HEK293 (cell line): ENCODE results near the gene S100B.

Experiments used
- CTCF ChIA-PET: fragments of 350-600 bp; formaldehyde crosslinking; extraction: SDS; loops from one replicate; lab custom pipeline; 2021; ENCODE audit warnings: antibody characterized with exemption; lab: Yijun Ruan, JAX
- POLR2A ChIA-PET: fragments of 300-600 bp; formaldehyde crosslinking; extraction: SDS; loops from one replicate; lab custom pipeline; 2020; ENCODE audit warnings: antibody characterized with exemption, inconsistent platforms; lab: Yijun Ruan, JAX
- H3K27ac ChIP-seq: fragments of 200-500 bp; sonication (Bioruptor generic); 2 replicates; pipeline ENCODE4 v1.5.1; 2014; ENCODE audit warnings: low read depth, low read length, control low read depth, inconsistent platforms; ENCODE audit errors: extremely low read depth
- H3K36me3 ChIP-seq, 2 experiments: fragments of 200-500 bp in 1 of 2; sonication (Bioruptor generic) in 1 of 2; 1 replicate in 1 of 2; 2 replicates in 1 of 2; pipeline ENCODE4 v1.5.1; 2014 to 2017; ENCODE audit warnings: inconsistent platforms in 2 of 2, low read length in 2 of 2; ENCODE audit not compliant: control insufficient read depth in 2 of 2, insufficient read depth in 1 of 2
- H3K4me1 ChIP-seq: fragments of 200-500 bp; sonication (Bioruptor generic); 2 replicates; pipeline ENCODE4 v1.5.1; 2014; ENCODE audit warnings: mild to moderate bottlenecking, low read length, inconsistent platforms; ENCODE audit not compliant: control insufficient read depth, insufficient read depth
- H3K4me3 ChIP-seq: 2 replicates; pipeline ENCODE4 v1.5.1; 2011; ENCODE audit warnings: low read depth, mild to moderate bottlenecking, control low read depth, low read length, moderate library complexity
- H3K9me3 ChIP-seq: fragments of 200-500 bp; sonication (Bioruptor generic); 2 replicates; pipeline ENCODE4 v1.5.1; 2014; ENCODE audit warnings: low read depth, low read length, inconsistent platforms; ENCODE audit not compliant: control insufficient read depth, insufficient read depth
- SCRT1 ChIP-seq: fragments of 450-650 bp; formaldehyde crosslinking; IDR thresholded peaks from 2 replicates; pipeline ENCODE4 v1.5.1; 2016; ENCODE audit warnings: missing biosample characterization, missing genetic modification characterization, borderline replicate concordance
- ZEB2 ChIP-seq: fragments of 450-650 bp; formaldehyde crosslinking; IDR thresholded peaks from 2 replicates; pipeline ENCODE4 v1.5.1; 2016; ENCODE audit warnings: missing biosample characterization, missing genetic modification characterization
- ZFHX2 ChIP-seq: fragments of 450-650 bp; formaldehyde crosslinking; conservative IDR thresholded peaks from 2 replicates; pipeline ENCODE4 v1.5.1; 2016; ENCODE audit warnings: missing biosample characterization, missing genetic modification characterization
- ZFP37 ChIP-seq: fragments of 450-650 bp; formaldehyde crosslinking; IDR thresholded peaks from 2 replicates; pipeline ENCODE4 v1.5.1; 2016; ENCODE audit warnings: missing biosample characterization, missing genetic modification characterization
- ZNF155 ChIP-seq: fragments of 450-650 bp; formaldehyde crosslinking; IDR thresholded peaks from 2 replicates; pipeline ENCODE4 v1.5.1; 2016; ENCODE audit warnings: missing biosample characterization, missing genetic modification characterization
- ZNF157 ChIP-seq: fragments of 450-650 bp; formaldehyde crosslinking; IDR thresholded peaks from 2 replicates; pipeline ENCODE4 v1.5.1; 2016; ENCODE audit warnings: missing biosample characterization, missing genetic modification characterization
- ZNF174 ChIP-seq: fragments of 450-650 bp; formaldehyde crosslinking; IDR thresholded peaks from 2 replicates; pipeline ENCODE4 v1.5.0; 2017; ENCODE audit warnings: missing biosample characterization, mild to moderate bottlenecking, missing genetic modification characterization
- ZNF175 ChIP-seq: fragments of 450-650 bp; formaldehyde crosslinking; IDR thresholded peaks from 2 replicates; pipeline ENCODE4 v1.5.1; 2016; ENCODE audit warnings: missing biosample characterization, missing genetic modification characterization
- ZNF2 ChIP-seq: fragments of 450-650 bp; formaldehyde crosslinking; IDR thresholded peaks from 2 replicates; pipeline ENCODE4 v1.5.1; 2016; ENCODE audit warnings: missing biosample characterization, missing genetic modification characterization
- ZNF48 ChIP-seq: fragments of 450-650 bp; formaldehyde crosslinking; IDR thresholded peaks from 2 replicates; pipeline ENCODE4 v1.5.1; 2016; ENCODE audit warnings: missing biosample characterization, missing genetic modification characterization
- ZNF514 ChIP-seq: fragments of 450-650 bp; formaldehyde crosslinking; IDR thresholded peaks from 2 replicates; pipeline ENCODE4 v1.5.1; 2016; ENCODE audit warnings: missing biosample characterization, missing genetic modification characterization
- ZNF530 ChIP-seq: fragments of 450-650 bp; formaldehyde crosslinking; IDR thresholded peaks from 2 replicates; pipeline ENCODE4 v1.5.1; 2016; ENCODE audit warnings: low read depth, missing biosample characterization, missing genetic modification characterization
- ZNF549 ChIP-seq: fragments of 450-650 bp; IDR thresholded peaks from 2 replicates; pipeline ENCODE4 v1.5.1; 2018; ENCODE audit warnings: missing biosample characterization, missing genetic modification characterization, mild to moderate bottlenecking, inconsistent platforms, moderate library complexity
- ZNF624 ChIP-seq: fragments of 450-650 bp; formaldehyde crosslinking; IDR thresholded peaks from 2 replicates; pipeline ENCODE4 v1.5.1; 2017; ENCODE audit warnings: missing biosample characterization, missing genetic modification characterization
- ZNF658 ChIP-seq: fragments of 450-650 bp; formaldehyde crosslinking; IDR thresholded peaks from 2 replicates; pipeline ENCODE4; 2016; ENCODE audit warnings: missing biosample characterization, missing genetic modification characterization
- ZNF76 ChIP-seq: fragments of 450-650 bp; formaldehyde crosslinking; IDR thresholded peaks from 2 replicates; pipeline ENCODE4; 2016; ENCODE audit warnings: low read depth, missing biosample characterization, missing genetic modification characterization, borderline replicate concordance
- ZNF843 ChIP-seq: fragments of 450-650 bp; formaldehyde crosslinking; IDR thresholded peaks from 2 replicates; pipeline ENCODE4 v1.5.1; 2016; ENCODE audit warnings: missing biosample characterization, missing genetic modification characterization
- TF ChIP-seq, protein P1 (sequence below): fragments of 450-650 bp; formaldehyde crosslinking; IDR thresholded peaks from 2 replicates; pipeline ENCODE4 v1.5.1; 2016; ENCODE audit warnings: missing biosample characterization, missing genetic modification characterization
- TF ChIP-seq, protein P2 (sequence below): fragments of 450-650 bp; formaldehyde crosslinking; IDR thresholded peaks from 2 replicates; pipeline ENCODE4; 2016; ENCODE audit warnings: missing biosample characterization, missing genetic modification characterization

Gene S100B

DNA sequence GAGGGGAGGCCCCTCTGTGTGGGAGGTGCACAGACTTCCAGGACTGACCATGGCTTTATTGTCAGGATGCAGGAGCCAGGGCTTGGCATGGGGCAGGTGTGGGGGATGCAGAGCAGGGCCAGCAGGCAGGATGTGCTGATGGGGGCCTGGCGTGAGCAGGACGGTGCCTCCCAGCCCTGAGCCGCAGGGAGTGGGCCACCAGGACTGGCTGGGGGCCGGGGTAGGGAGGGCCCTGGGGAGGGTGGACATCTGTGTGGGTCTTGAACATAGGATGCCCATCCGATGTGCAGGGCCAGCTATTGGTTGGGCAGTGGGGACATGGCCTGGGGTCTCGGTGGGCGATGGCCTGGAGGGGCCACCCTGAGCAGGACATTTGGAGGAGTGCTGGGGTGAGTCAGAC lies 46.2 kb upstream of the S100B start (continued):
- TF ChIP-seq, protein P1, sequence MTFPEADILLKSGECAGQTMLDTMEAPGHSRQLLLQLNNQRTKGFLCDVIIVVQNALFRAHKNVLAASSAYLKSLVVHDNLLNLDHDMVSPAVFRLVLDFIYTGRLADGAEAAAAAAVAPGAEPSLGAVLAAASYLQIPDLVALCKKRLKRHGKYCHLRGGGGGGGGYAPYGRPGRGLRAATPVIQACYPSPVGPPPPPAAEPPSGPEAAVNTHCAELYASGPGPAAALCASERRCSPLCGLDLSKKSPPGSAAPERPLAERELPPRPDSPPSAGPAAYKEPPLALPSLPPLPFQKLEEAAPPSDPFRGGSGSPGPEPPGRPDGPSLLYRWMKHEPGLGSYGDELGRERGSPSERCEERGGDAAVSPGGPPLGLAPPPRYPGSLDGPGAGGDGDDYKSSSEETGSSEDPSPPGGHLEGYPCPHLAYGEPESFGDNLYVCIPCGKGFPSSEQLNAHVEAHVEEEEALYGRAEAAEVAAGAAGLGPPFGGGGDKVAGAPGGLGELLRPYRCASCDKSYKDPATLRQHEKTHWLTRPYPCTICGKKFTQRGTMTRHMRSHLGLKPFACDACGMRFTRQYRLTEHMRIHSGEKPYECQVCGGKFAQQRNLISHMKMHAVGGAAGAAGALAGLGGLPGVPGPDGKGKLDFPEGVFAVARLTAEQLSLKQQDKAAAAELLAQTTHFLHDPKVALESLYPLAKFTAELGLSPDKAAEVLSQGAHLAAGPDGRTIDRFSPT, result no peak
- no peak for TF ChIP-seq SCRT1 (tag by site-specific recombination)
- TF ChIP-seq, protein P2, sequence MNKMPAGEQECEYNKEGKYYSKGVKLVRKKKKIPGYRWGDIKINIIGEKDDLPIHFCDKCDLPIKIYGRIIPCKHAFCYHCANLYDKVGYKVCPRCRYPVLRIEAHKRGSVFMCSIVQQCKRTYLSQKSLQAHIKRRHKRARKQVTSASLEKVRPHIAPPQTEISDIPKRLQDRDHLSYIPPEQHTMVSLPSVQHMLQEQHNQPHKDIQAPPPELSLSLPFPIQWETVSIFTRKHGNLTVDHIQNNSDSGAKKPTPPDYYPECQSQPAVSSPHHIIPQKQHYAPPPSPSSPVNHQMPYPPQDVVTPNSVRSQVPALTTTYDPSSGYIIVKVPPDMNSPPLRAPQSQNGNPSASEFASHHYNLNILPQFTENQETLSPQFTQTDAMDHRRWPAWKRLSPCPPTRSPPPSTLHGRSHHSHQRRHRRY (tag by site-specific recombination), result no peak
- TF ChIP-seq ZNF155 (tag by site-specific recombination), result no peak
- TF ChIP-seq ZEB2 (tag by site-specific recombination), result no peak
- TF ChIP-seq ZNF514 (tag by site-specific recombination), result no peak
- TF ChIP-seq ZNF76 (tag by site-specific recombination), result no peak
- no peak for TF ChIP-seq ZNF48 (tag by site-specific recombination)
- TF ChIP-seq ZNF175 (tag by site-specific recombination), result no peak

DNA sequence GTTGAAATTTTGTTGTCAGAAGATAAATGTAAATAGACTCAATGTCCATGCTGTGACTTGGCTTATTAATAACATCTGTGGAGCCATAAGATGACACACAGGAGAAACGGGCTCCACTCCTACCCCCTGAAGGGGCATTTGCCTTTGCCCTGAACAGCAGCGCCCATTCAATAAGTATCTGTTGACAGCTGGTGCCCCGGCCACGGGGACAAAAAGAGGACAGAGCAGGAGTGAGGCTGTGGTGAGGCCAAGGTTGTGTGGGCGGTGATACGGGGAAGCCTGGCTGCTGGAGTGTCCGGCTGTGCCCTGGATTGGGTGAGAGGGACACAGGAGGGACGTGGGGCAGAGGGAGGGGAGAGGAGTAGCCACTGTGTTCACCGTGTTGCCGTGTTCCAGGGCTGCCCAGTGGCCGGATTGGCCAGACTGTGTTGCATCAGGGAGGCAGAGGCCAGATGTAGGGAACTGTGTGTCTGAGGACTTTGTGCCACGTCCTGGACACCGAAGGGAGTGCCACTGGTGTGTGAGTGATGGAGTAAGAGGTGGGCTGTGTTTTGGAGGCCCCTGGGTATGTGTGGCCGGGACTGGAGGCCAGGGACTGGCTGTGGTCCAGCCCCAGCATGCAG lies 45.7 kb upstream of the S100B start:
- no peaks in the 10 kb centered on the region for H3K9me3 ChIP-seq

DNA sequence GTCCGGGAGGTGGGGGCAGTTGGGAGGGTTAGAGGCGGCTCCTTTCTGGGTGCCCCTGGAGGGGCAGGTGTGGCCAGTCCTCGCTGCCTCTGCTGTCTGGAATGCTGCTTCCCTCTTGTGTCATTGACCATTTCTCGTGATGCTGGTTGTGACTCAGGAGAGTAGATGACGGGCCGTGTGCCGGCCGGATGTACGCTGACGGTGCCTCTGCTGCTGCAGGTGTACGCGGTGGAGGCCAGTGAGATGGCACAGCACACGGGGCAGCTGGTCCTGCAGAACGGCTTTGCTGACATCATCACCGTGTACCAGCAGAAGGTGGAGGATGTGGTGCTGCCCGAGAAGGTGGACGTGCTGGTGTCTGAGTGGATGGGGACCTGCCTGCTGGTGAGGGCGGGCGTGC lies 44.5 kb upstream of the S100B start:
- CTCF ChIA-PET, result no interaction called here
- no peaks in the 10 kb centered on the region for H3K9me3 ChIP-seq
- no peak overlapping the region for H3K4me3 ChIP-seq
- POLR2A ChIA-PET, result no interaction called here
- no peak for TF ChIP-seq ZNF624 (tag by site-specific recombination)
- H3K27ac ChIP-seq, result no peak overlapping the region
- H3K4me1 ChIP-seq, result no peaks in the 10 kb centered on the region
- H3K36me3 ChIP-seq, result peaks cover 34 to 90% of the 10 kb centered on the region in 2 experiments

More for the DNA sequence above, 45.7 kb upstream of the S100B start:
- TF ChIP-seq ZFHX2 (peak; percentile 32), ZNF530 (tag by site-specific recombination) (no peak)
- no peak overlapping the region for H3K4me3 ChIP-seq
- POLR2A ChIA-PET, result no interaction called here
- H3K4me1 ChIP-seq, result no peaks in the 10 kb centered on the region
- CTCF ChIA-PET, result no interaction called here
- peaks cover 29 to 88% of the 10 kb centered on the region in 2 experiments for H3K36me3 ChIP-seq
- H3K27ac ChIP-seq, result no peak overlapping the region

DNA sequence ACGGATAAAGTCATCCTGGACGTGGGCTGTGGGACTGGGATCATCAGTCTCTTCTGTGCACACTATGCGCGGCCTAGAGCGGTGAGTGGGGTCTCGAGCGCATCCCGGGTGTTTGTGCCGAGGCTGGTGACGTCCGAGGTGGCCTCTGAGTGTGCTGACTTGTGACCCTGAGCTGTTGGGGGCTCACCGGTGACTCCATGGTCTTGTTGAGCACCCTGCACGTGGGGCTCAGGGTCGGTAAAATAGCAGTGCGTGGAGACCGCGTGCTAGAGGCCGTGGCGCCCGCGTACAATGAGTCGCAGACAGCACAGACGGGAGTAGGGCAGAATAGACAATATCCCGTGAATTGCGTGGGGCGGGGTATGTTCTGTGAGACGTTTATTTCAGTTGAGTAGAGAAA lies 43.7 kb upstream of the S100B start:
- H3K4me1 ChIP-seq, result no peaks in the 10 kb centered on the region
- POLR2A ChIA-PET, result no interaction called here
- no peaks in the 10 kb centered on the region for H3K9me3 ChIP-seq
- no peak overlapping the region for H3K4me3 ChIP-seq
- H3K27ac ChIP-seq, result no peak overlapping the region
- H3K36me3 ChIP-seq, result peaks cover 28 to 90% of the 10 kb centered on the region in 2 experiments
- CTCF ChIA-PET, result no interaction called here
- TF ChIP-seq ZNF549 (tag by site-specific recombination), result no peak
- TF ChIP-seq ZFP37 (tag by site-specific recombination), result no peak
- TF ChIP-seq ZNF174 (tag by site-specific recombination), result no peak
- TF ChIP-seq ZNF157 (tag by site-specific recombination), result no peak
- TF ChIP-seq ZNF843 (tag by site-specific recombination), result no peak
- no peak for TF ChIP-seq ZNF658
- no peak for TF ChIP-seq ZNF2 (tag by site-specific recombination)
- TF ChIP-seq, all 188 proteins: peak for 0
